ENCODE results near the gene ENTPD8.
"Not testable (repeated sequence)": the region's sequence is repeated elsewhere in the genome, so short reads cannot be mapped to it uniquely, and the experiment has no call there.

Gene ENTPD8

DNA sequence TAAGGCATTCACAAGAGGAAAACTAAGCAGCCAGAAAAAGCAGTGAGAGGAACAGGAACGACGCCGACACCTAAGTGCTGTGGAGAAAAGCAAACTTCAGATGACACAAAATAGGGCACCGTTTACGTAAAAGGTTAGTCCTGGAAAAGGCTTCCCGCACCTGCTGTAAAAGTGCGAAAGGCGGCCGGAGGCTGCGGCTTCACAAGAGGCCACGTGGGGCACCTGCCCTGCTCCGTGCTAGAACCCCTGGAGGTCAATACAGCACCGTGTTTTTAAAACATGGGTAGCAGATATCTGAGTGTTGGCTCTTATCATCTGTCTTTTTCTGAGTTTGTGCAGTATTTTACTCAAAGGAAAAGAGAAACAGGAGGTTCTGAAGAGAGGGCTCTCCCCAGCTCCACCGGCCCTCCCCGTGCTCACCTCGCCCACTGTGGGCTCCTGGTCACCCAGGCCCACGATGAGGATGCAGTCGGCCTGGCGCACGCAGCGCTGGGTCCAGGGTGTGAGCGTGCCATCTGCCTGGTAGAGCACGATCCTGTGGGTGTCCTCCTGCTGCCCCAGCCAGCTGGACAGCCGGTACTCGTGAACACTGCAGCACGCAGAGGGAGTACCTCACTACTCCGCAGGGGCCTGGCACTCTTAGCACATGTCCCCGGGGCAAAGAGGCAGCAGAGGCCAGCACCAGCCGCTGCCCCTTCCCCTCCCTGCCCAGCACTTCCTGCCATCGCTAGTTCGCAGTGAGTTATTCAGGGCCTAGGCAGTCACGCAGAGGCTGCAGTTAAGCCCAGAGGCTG is 38.9 kb upstream of the ENTPD8 start:
- no peak overlapping the region for H3K27ac Mint-ChIP-seq
- H3K4me3 Mint-ChIP-seq, result no peak overlapping the region
- peaks cover 12% of the 10 kb centered on the region for H3K27me3 Mint-ChIP-seq
- intact Hi-C loops (cut with micrococcal nuclease), result no loop called here
- peaks cover 8% of the 10 kb centered on the region for H3K36me3 Mint-ChIP-seq (ENCODE audit: low read depth)
- peaks cover 14% of the 10 kb centered on the region for H3K9me3 Mint-ChIP-seq
- H3K4me1 Mint-ChIP-seq (ENCODE audit: low read depth), result peaks cover 29% of the 10 kb centered on the region

DNA sequence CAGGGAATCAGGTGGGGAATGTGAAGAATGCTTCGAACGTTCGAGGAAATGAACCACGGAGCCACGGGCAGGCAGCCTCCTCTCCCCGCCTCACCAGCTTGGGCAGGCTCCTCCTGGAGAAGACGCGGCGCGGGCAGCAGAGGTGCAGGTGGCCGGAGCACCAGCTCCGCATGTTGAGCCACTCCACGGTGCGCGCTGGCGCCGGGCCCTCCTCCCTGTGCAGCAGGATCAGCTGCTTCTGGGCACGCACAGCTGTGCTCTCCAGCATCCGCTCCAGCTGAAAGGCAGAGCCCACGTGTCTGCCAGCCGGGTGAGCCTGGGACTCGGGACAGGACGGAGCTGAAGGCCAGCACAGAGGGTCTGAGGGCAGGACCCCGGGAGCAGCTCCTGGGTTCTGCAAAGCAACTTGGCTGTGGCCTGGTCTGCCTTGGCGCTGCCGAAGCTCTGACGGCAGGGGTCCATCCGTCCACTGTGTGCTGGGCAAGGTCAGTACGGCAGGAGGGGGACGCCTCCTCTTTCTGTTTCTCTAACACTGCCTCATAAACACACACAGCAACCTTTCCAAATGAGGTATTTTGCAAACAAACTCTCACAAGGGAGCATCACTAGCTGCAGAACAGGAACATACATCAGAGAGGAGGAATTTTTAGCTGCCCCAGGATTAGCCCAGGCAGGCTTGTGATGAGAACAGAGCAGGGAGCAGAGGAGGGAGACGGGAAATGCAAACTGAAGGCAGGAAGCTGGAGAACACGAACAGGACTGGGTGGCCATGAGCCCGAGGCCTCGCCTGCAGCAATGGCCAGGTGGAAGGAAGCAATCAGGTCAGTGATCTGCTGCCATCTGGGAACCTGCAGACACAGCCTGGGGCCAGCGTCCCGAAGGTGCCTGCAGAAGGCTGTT is 38.1 kb upstream of the ENTPD8 start:
- Mint-ChIP-seq H3K9me3 (peaks cover 20% of the 10 kb centered on the region), H3K27me3 (peaks cover 15% of the 10 kb centered on the region), H3K27ac (no peak overlapping the region), H3K4me1 (ENCODE audit: low read depth) (peaks cover 29% of the 10 kb centered on the region), H3K36me3 (ENCODE audit: low read depth) (peaks cover 8% of the 10 kb centered on the region), H3K4me3 (no peak overlapping the region)
- intact Hi-C loops (cut with micrococcal nuclease), result no loop called here

DNA sequence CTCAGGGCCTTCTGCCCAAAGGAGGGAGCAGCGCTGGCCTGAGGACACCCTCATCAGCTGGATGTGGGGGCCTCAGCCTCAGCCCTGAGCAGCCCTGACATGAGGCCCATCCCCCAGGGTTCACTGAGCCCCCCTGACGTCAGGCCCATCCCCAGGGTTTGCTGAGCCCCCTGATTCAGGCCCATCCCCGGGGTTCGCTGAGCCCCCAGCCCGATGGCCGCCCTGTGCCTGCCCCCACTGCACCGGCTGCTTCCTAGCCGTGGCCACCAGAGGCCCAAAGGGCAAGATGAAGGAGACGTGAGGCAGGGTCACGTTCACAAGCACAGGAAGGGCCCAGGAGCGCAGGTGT is 37.4 kb upstream of the ENTPD8 start:
- Mint-ChIP-seq H3K9me3 (peaks cover 26% of the 10 kb centered on the region), H3K27ac (no peak overlapping the region), H3K4me1 (ENCODE audit: low read depth) (peaks cover 29% of the 10 kb centered on the region), H3K36me3 (ENCODE audit: low read depth) (peaks cover 8% of the 10 kb centered on the region), H3K4me3 (no peak overlapping the region), H3K27me3 (peaks cover 21% of the 10 kb centered on the region)
- intact Hi-C loops (cut with micrococcal nuclease), result no loop called here

DNA sequence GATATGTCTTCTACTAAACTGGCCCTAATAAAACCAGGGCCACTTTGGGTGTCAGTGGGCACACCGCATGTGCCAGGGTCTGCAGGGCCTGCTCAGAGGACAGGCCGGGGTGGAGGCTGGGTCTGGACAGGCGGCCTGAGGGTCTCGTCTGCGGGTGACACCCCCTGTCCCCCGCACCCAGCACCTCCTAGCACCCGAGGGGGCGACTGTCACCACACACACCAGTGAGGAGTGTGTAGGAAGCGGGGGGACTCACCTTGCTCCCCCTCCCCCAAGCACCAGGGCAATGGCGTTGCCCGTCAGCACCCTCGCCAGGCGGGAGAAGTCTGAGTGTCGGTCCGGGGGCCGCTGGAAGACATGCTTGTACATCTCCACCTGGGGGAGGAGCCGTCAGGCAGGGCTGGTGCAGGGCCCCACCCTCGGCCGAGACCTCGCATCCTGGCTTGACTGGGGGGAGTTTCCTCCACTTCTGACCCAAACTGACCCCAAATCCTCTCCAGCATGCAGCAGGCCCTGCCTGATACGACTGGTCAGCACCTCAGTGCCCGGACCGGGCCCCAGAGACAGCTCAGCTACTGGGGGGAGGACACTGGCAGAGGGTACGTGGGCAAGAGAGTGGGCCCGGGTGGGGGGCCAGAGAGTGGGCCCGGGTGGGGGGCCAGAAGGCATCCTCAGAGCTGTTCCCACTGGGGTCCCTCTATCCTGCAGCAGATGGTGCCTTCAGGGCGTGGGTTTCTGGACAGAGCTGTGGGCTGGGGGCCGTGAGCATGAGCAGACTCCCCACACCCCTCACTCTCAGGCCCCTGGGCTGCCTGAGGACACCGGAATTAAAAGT is 36.8 kb upstream of the ENTPD8 start:
- H3K27ac Mint-ChIP-seq, result no peak overlapping the region
- H3K9me3 Mint-ChIP-seq, result peaks cover 32% of the 10 kb centered on the region
- peaks cover 8% of the 10 kb centered on the region for H3K36me3 Mint-ChIP-seq (ENCODE audit: low read depth)
- H3K4me3 Mint-ChIP-seq, result no peak overlapping the region
- H3K27me3 Mint-ChIP-seq, result peaks cover 27% of the 10 kb centered on the region
- H3K4me1 Mint-ChIP-seq (ENCODE audit: low read depth), result peaks cover 28% of the 10 kb centered on the region
- intact Hi-C loops (cut with micrococcal nuclease), result no loop called here

DNA sequence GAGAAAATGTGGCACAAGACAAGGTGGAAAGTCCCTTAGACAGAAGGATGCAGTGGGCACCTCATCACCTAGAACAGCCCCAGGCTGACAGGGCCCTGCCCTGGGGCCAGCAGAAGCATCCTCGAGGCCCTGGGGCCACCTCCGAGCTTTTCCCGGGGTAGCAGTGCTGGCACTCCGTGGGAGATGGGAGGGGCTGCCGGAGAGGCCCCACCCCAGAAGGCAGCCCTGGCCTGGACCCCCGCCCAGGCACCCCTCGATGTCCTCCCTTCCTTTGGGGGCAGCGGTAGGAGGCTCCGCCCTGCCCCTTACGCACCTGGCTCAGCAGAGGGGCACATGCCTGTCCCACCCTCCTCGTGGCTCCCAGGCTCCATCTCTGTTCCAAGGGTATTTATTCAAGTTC is 35.7 kb upstream of the ENTPD8 start:
- intact Hi-C loops (cut with micrococcal nuclease), result no loop called here
- H3K4me3 Mint-ChIP-seq, result no peak overlapping the region
- peaks cover 31% of the 10 kb centered on the region for H3K27me3 Mint-ChIP-seq
- peaks cover 37% of the 10 kb centered on the region for H3K9me3 Mint-ChIP-seq
- H3K36me3 Mint-ChIP-seq (ENCODE audit: low read depth), result peaks cover 8% of the 10 kb centered on the region
- no peak overlapping the region for H3K27ac Mint-ChIP-seq
- peaks cover 16% of the 10 kb centered on the region for H3K4me1 Mint-ChIP-seq (ENCODE audit: low read depth)

DNA sequence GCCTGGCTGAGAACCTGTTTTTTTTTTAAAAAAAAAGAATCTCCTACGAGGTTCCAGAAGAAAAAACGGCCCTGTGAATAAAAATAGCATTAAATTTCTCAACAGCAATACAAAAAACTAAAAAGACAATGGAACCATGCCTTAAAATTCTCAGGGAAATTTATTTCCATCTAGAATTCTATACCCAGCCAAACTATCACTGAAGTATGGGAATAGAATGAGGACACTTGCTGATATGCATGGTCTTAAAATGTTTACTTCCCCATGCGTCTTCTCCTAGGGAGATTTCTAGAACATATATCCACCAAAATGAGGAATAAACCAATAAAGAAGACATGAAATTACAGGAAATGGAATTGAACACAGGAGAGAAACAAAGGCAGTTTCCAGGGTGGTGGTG is 34.5 kb upstream of the ENTPD8 start:
- Mint-ChIP-seq H3K4me3 (no peak overlapping the region), H3K9me3 (peaks cover 37% of the 10 kb centered on the region), H3K4me1 (ENCODE audit: low read depth) (peaks cover 10% of the 10 kb centered on the region), H3K27ac (no peak overlapping the region), H3K27me3 (peaks cover 35% of the 10 kb centered on the region), H3K36me3 (ENCODE audit: low read depth) (peaks cover 8% of the 10 kb centered on the region)
- intact Hi-C loops (cut with micrococcal nuclease), result no loop called here

DNA sequence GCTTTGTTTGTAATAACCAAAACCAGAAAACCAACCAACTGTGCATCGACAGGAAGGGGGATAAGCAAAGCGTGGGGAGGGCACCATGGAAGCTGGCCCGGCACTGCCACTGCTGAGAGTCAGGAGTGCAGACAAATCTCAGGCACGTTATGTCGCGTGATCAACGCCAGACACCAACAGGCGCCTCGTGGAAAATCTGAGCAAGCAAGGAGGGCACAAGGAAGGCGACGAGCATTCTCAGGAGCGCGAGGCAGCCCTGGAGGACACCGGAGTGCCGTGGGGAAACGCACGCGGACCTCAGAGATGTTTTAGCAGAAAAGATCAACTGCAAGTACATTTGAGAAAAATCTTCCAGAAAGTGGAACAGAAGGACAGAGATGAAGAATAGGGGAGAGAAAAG is 33.1 kb upstream of the ENTPD8 start:
- H3K4me3 Mint-ChIP-seq, result no peak overlapping the region
- peaks cover 37% of the 10 kb centered on the region for H3K9me3 Mint-ChIP-seq
- H3K36me3 Mint-ChIP-seq (ENCODE audit: low read depth), result peaks cover 8% of the 10 kb centered on the region
- intact Hi-C loops (cut with micrococcal nuclease), result no loop called here
- H3K27ac Mint-ChIP-seq, result no peak overlapping the region
- peaks cover 6% of the 10 kb centered on the region for H3K4me1 Mint-ChIP-seq (ENCODE audit: low read depth)
- H3K27me3 Mint-ChIP-seq, result peaks cover 35% of the 10 kb centered on the region

DNA sequence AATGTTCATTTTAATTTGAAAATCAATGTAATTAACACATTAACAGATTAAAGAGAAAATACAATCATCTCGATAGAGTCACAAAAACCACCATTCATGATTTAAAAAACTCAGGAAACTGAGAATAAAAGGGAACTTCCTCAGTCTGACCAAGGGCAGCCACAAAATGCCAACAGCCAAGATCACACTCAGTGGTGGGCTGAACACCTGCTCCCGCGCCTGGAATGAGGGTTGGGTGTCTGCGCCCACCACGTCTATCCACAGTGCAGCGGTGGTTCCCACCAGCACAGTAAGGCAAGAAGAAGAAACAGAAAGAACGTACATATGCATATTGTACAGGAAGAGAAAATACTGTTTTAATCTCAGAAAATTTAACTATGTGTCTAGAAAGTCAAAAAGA is 29.6 kb upstream of the ENTPD8 start:
- H3K4me3 Mint-ChIP-seq, result no peak overlapping the region
- H3K27me3 Mint-ChIP-seq, result peaks cover 48% of the 10 kb centered on the region
- peaks cover 2% of the 10 kb centered on the region for H3K36me3 Mint-ChIP-seq (ENCODE audit: low read depth)
- no peak overlapping the region for H3K27ac Mint-ChIP-seq
- H3K9me3 Mint-ChIP-seq, result peaks cover 29% of the 10 kb centered on the region
- peaks cover 5% of the 10 kb centered on the region for H3K4me1 Mint-ChIP-seq (ENCODE audit: low read depth)
- intact Hi-C loops (cut with micrococcal nuclease), result no loop called here

DNA sequence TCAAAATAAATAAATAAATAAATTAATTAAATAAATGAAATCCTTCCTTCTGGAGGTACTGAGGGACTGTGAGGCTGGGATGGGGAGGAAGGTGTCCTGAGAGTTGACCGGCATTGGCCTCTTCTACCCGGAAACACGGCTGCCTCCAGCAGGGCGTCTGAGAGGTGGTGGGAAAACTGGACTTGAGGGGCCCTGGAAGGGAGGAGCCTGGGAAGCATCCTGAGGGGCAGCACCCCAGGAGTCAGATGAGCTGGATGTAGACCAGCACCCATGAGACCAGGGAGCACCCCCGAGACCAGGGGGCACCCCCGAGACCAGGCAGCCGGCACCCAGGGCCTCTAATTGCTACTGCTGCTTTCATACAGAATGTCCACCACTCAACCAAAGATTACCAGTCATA is 26.7 kb upstream of the ENTPD8 start:
- intact Hi-C loops (cut with micrococcal nuclease), result no loop called here
- peaks cover 5% of the 10 kb centered on the region for H3K9me3 Mint-ChIP-seq
- H3K27ac Mint-ChIP-seq, result no peak overlapping the region
- peaks cover 58% of the 10 kb centered on the region for H3K27me3 Mint-ChIP-seq
- H3K4me3 Mint-ChIP-seq, result no peak overlapping the region
- H3K4me1 Mint-ChIP-seq (ENCODE audit: low read depth), result peaks cover 5% of the 10 kb centered on the region
- H3K36me3 Mint-ChIP-seq (ENCODE audit: low read depth), result no peaks in the 10 kb centered on the region

DNA sequence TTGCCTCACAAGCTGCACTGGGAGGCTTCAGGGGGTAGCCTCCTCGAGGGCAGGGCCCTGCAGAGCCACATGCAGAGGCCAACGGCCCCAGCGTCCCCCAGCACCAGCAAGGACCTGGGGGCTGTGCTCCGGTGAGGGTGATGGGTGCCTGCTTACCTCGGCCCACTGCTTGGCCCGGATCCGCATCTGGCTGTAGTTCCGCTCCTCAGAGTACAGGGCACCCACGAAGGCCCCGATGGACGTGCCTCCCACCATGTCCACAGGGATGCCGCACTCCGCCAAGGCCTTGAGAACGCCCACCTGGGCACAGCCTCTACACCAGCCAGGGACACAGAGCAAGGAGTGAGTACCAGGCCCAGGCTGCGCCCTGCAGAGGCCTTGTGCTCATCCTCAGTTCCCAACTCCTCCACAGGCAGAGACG is 26.0 kb upstream of the ENTPD8 start:
- no peak overlapping the region for H3K27ac Mint-ChIP-seq
- H3K9me3 Mint-ChIP-seq, result no peaks in the 10 kb centered on the region
- no peak overlapping the region for H3K4me3 Mint-ChIP-seq
- H3K4me1 Mint-ChIP-seq (ENCODE audit: low read depth), result peaks cover 5% of the 10 kb centered on the region
- H3K36me3 Mint-ChIP-seq (ENCODE audit: low read depth), result no peaks in the 10 kb centered on the region
- intact Hi-C loops (cut with micrococcal nuclease), result no loop called here
- peaks cover 62% of the 10 kb centered on the region for H3K27me3 Mint-ChIP-seq

DNA sequence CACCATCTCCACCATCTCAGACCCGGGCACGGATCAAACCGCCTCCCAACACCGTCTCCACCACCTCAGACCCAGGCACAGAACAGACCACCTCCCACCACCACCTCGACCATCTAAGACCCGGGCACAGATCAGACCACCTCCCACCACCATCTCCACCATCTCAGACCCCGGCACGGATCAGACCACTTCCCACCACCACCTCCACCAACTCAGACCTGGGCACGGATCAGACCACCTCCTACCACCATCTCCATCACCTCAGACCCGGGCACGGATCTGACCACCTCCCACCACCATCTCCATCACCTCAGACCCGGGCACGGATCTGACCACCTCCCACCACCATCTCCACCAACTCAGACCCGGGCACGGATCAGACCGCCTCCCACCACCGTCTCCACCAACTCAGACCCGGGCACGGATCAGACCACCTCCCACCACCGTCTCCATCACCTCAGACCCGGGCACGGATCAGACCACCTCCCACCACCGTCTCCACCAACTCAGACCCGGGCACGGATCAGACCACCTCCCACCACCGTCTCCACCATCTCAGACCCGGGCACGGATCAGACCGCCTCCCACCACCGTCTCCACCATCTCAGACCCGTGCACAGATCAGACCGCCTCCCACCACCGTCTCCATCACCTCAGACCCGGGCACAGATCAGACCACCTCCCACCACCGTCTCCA is 25.4 kb upstream of the ENTPD8 start:
- peaks cover 63% of the 10 kb centered on the region for H3K27me3 Mint-ChIP-seq
- H3K36me3 Mint-ChIP-seq (ENCODE audit: low read depth); H3K4me3 Mint-ChIP-seq; H3K9me3 Mint-ChIP-seq; H3K27ac Mint-ChIP-seq; intact Hi-C loops (cut with micrococcal nuclease); H3K4me1 Mint-ChIP-seq (ENCODE audit: low read depth): not testable (repeated sequence)

DNA sequence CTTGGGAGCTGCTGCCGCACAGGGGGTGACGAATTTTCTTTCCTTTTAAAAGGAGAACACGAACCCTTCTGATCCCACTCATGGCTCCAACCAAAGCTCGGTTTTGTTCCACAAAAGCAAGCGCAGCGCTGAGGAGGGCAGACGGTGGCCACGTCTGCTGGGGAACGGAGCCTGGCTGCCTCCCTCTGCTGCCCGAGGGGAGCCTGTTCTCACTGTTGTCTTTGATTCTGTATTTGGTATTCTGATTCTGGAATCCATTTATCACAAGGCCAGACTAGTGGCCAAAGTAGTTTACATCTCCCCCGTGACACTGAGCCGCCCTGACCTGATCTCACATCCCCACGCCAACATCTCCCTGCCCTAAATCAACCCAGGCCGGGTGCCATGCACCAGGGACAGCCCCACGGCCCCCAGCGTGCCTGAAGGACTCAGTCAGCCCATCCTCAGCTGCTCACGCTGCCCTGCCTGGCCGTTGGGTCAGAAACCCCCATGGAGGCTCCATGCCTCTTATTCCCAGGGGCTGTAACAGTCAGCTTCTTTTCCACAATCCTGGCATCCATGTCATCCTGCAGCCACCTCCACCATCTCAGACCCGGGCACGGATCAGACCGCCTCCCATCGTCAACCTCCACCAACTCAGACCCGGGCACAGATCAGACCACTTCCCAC is 24.7 kb upstream of the ENTPD8 start:
- Mint-ChIP-seq H3K4me1 (ENCODE audit: low read depth) (peaks cover 7% of the 10 kb centered on the region), H3K27ac (no peak overlapping the region), H3K36me3 (ENCODE audit: low read depth) (no peaks in the 10 kb centered on the region), H3K4me3 (no peak overlapping the region), H3K9me3 (no peaks in the 10 kb centered on the region), H3K27me3 (peaks cover 63% of the 10 kb centered on the region)
- intact Hi-C loops (cut with micrococcal nuclease), result no loop called here
